IgD-negative memory B cell (primary cell): Measurements from ENCODE around the gene AGTR1. TPM values are rescaled to one million over a fixed set of nuclear protein-coding genes. Genes with fewer than 3 reads are reported as not detected.

ENCODE experiments used
- H3K27ac Mint-ChIP-seq, 3 donors: one replicate each; pipeline ENCODE4 v1.8.0; 2020 to 2022; ENCODE audit warnings: mild to moderate bottlenecking in 3 of 3, mixed read lengths in 3 of 3, moderate library complexity in 1 of 3
- H3K27me3 Mint-ChIP-seq: one replicate; pipeline ENCODE4 v1.8.0; 2021; ENCODE audit warnings: mixed read lengths
- H3K36me3 Mint-ChIP-seq: one replicate; pipeline ENCODE4 v1.8.0; 2020; ENCODE audit warnings: mild to moderate bottlenecking, mixed read lengths
- H3K4me1 Mint-ChIP-seq, 3 donors: one replicate each; pipeline ENCODE4 v1.8.0; 2020 to 2022; ENCODE audit warnings: mixed read lengths in 3 of 3, mild to moderate bottlenecking in 1 of 3
- H3K4me3 Mint-ChIP-seq, 4 donors: one replicate each; pipeline ENCODE4 v1.8.0; 2020 to 2022; ENCODE audit warnings: mild to moderate bottlenecking in 4 of 4, mixed read lengths in 4 of 4, moderate library complexity in 3 of 4
- H3K9me3 Mint-ChIP-seq, 3 donors: one replicate each; pipeline ENCODE4 v1.8.0; 2020 to 2021; ENCODE audit warnings: mixed read lengths in 3 of 3, mild to moderate bottlenecking in 1 of 3
- polyA plus RNA-seq: library from polyadenylated mRNA; unstranded; fragments of 300-500 nt; fragmentation: Illumina TruSeq; gene quantifications from one replicate; pipeline ENCODE4 v1.2.3, GENCODE V29; 2021

AGTR1 gene
- polyA plus RNA-seq, 1 donor from 2014 or later, result not detected

- H3K4me3 Mint-ChIP-seq, result no peak overlapping the region
- no peaks in the 10 kb centered on the region for H3K27me3 Mint-ChIP-seq
- H3K4me1 Mint-ChIP-seq, result no peaks in the 10 kb centered on the region
- no peaks in the 10 kb centered on the region for H3K36me3 Mint-ChIP-seq
- H3K9me3 Mint-ChIP-seq, result peaks cover 0 to 1% (median 0%) of the 10 kb centered on the region in 3 donors
- H3K27ac Mint-ChIP-seq, result no peak overlapping the region
These were observed 12.0 kb downstream of the AGTR1 start for GRCh38 chr3:148709560-148710253.

DNA sequence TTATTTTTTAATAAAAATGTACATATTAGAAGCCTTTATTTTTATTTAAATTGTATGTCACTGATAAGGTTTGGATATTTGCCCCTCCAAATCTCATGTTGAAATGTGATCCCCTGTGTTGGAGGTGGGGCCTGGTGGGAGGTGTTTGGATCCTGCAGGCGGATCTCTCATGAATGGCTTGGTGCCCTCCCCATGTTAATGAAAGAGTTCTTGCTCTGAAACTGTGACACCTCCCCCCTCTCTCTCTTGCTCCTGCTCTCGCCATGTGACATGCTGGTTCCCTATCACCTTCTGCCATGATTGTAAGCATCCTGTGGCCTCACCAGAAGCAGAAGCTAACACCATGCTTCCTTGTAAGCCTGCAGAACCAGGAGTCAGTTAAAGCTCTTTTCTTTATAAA is 13.0 kb downstream of the AGTR1 start:
- H3K27me3 Mint-ChIP-seq, result no peaks in the 10 kb centered on the region
- H3K36me3 Mint-ChIP-seq, result no peaks in the 10 kb centered on the region
- no peaks in the 10 kb centered on the region for H3K4me1 Mint-ChIP-seq
- no peak overlapping the region for H3K27ac Mint-ChIP-seq
- H3K9me3 Mint-ChIP-seq, result peaks cover 0 to 1% (median 0%) of the 10 kb centered on the region in 3 donors
- no peak overlapping the region for H3K4me3 Mint-ChIP-seq

DNA sequence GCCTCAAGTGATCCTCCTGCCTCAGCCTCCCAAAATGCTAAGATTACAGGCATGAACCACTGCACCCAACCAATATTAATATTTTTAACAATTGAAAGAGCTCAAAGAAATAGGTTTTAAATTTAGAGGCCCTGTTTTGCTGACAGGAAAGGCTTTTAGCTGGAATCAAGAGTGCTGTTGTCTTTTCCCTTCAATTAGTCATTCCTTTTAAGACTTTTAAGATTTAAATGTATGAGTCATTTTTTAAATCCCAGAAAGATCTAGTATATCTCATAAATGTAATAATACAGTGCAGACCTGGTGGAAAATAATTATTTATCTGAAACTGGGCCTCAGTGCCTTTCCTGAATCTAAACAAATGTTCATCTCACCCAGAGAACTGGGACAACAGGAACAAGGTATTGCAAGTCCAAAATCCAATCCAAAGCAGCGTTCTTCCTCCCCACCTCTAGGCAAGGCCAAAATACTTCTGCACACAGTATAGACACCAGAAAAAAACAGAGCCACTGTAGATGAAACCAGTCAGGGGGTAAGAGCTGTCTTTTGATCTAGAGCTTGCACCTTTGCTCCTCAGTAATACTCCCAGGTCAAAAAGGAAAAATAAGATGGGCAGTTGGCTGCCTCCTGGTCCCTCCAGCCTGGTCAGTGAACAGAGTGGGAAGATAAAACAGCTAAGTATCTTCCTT is 14.4 kb downstream of the AGTR1 start:
- Mint-ChIP-seq H3K36me3 (no peaks in the 10 kb centered on the region), H3K9me3 (no peaks in the 10 kb centered on the region), H3K4me3 (no peak overlapping the region), H3K27me3 (no peaks in the 10 kb centered on the region), H3K27ac (no peak overlapping the region), H3K4me1 (no peaks in the 10 kb centered on the region)

- Mint-ChIP-seq H3K9me3 (no peaks in the 10 kb centered on the region), H3K4me1 (no peaks in the 10 kb centered on the region), H3K27ac (no peak overlapping the region), H3K4me3 (no peak overlapping the region), H3K27me3 (no peaks in the 10 kb centered on the region), H3K36me3 (no peaks in the 10 kb centered on the region)
These were observed 16.8 kb downstream of the AGTR1 start for GRCh38 chr3:148714521-148714920.

GRCh38 chr3:148716657-148717056 is 19.0 kb downstream of the AGTR1 start:
- Mint-ChIP-seq H3K4me1 (no peaks in the 10 kb centered on the region), H3K4me3 (no peak overlapping the region), H3K27me3 (no peaks in the 10 kb centered on the region), H3K27ac (no peak overlapping the region), H3K36me3 (no peaks in the 10 kb centered on the region), H3K9me3 (no peaks in the 10 kb centered on the region)

- H3K36me3 Mint-ChIP-seq, result no peaks in the 10 kb centered on the region
- no peak overlapping the region for H3K4me3 Mint-ChIP-seq
- no peak overlapping the region for H3K27ac Mint-ChIP-seq
- H3K9me3 Mint-ChIP-seq, result peaks cover 0 to 7% (median 0%) of the 10 kb centered on the region in 3 donors
- H3K4me1 Mint-ChIP-seq, result no peaks in the 10 kb centered on the region
- no peaks in the 10 kb centered on the region for H3K27me3 Mint-ChIP-seq
These were observed 20.3 kb downstream of the AGTR1 start for GRCh38 chr3:148717885-148718561.

DNA sequence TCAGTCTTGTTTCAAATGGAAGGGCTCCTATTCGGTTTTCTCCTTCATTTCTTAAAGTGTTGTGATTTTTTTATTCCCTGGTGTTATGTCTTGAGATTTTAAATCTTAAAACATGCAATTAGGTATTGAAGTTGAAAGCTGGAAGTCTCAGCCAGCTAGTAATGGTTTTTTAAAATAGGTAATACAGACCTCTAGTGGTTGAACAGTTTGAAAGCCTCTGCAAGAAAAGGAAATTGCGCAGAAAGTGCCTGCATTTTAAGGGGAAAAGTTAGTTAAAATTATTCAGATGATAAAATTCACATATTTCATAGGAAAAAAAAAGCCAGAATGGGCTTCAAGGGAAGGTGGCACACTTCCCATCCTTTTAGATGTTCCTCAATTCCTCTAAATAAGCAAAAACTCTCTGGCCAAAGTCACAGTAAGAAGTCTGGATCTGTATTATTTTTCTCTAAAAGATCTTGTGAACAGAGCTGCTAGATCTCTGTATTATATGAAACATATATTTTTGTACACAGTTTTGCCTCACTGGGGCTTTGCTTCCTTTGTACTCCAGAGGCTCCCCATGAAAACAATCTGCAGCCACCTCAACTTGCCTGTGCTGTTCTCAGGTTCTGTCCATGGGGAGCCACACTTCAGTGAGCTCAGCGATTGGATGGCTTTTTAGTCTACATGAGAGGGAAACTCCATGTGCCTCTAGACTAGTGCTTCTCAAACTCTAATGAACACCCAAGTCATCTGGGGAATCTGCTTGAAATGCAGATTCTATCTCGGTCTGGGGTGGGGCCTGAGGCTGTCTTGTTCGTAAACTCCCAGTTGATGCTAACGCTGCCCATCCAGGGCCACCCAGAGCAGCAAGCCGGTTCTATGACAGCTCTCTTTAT is 21.5 kb downstream of the AGTR1 start:
- no peaks in the 10 kb centered on the region for H3K36me3 Mint-ChIP-seq
- no peaks in the 10 kb centered on the region for H3K27me3 Mint-ChIP-seq
- no peaks in the 10 kb centered on the region for H3K4me1 Mint-ChIP-seq
- H3K9me3 Mint-ChIP-seq, result peaks cover 0 to 7% (median 0%) of the 10 kb centered on the region in 3 donors
- no peak overlapping the region for H3K4me3 Mint-ChIP-seq
- H3K27ac Mint-ChIP-seq, result no peak overlapping the region

DNA sequence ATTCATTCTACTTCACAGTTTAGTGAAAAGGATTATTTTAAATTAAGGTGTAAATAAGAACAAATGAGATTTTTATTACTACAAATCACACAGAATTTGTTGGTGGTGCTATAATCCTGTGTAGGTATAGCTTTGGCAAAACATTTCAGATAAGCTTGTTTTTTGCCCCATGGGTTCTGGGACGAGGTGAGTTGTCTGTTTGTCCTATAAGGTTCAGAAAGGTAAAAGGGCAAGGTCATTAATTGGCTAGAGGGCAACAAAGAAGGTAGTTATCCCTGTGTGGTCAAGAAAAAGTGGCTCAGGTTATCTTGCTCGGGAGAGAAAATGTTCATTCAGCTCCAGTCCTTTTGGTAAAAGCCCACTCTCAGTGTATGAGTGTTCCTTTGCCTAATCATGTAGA is 23.2 kb downstream of the AGTR1 start:
- no peak overlapping the region for H3K4me3 Mint-ChIP-seq
- no peaks in the 10 kb centered on the region for H3K4me1 Mint-ChIP-seq
- H3K9me3 Mint-ChIP-seq, result peaks cover 0 to 7% (median 0%) of the 10 kb centered on the region in 3 donors
- H3K27me3 Mint-ChIP-seq, result no peaks in the 10 kb centered on the region
- H3K27ac Mint-ChIP-seq, result no peak overlapping the region
- no peaks in the 10 kb centered on the region for H3K36me3 Mint-ChIP-seq

GRCh38 chr3:148723631-148724030 is 25.9 kb downstream of the AGTR1 start:
- no peak overlapping the region for H3K27ac Mint-ChIP-seq

DNA sequence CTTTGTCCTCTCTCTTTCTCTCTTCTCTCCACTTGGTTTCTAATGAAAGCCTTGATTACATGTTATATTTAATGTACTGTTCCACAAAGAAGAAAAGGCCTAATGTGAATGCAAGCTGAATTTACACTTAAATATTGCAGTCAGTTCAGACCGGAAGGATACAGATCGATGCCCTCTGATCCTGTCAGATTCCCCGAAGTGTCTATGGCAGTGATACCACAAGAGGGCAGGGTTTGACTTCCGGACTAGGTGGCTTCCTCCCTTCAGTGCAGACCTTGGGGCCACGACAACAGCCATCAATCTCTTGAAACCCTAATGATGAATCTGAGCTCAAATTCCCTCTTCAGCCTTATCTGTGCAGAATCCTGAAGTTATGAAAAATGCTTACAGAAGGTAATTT is 29.5 kb downstream of the AGTR1 start:
- no peaks in the 10 kb centered on the region for H3K27me3 Mint-ChIP-seq
- peaks cover 0 to 1% (median 0%) of the 10 kb centered on the region in 3 donors for H3K4me1 Mint-ChIP-seq
- H3K27ac Mint-ChIP-seq, result no peak overlapping the region
- no peak overlapping the region for H3K4me3 Mint-ChIP-seq
- no peaks in the 10 kb centered on the region for H3K36me3 Mint-ChIP-seq
- H3K9me3 Mint-ChIP-seq, result peaks cover 0 to 7% (median 0%) of the 10 kb centered on the region in 3 donors

More at GRCh38 chr3:148723631-148724030, 25.9 kb downstream of the AGTR1 start:
- H3K36me3 Mint-ChIP-seq, result no peaks in the 10 kb centered on the region
- peaks cover 0 to 7% (median 0%) of the 10 kb centered on the region in 3 donors for H3K9me3 Mint-ChIP-seq
- no peak overlapping the region for H3K4me3 Mint-ChIP-seq
- no peaks in the 10 kb centered on the region for H3K27me3 Mint-ChIP-seq
- H3K4me1 Mint-ChIP-seq, result peaks cover 0 to 1% (median 0%) of the 10 kb centered on the region in 3 donors

- no peak overlapping the region for H3K4me3 Mint-ChIP-seq
- no peaks in the 10 kb centered on the region for H3K36me3 Mint-ChIP-seq
- H3K4me1 Mint-ChIP-seq, result peaks cover 0 to 1% (median 0%) of the 10 kb centered on the region in 3 donors
- H3K27ac Mint-ChIP-seq, result no peak overlapping the region
- H3K9me3 Mint-ChIP-seq, result no peaks in the 10 kb centered on the region
- H3K27me3 Mint-ChIP-seq, result no peaks in the 10 kb centered on the region
These were observed 31.1 kb downstream of the AGTR1 start for GRCh38 chr3:148728753-148729152.

- peaks cover 0 to 1% (median 0%) of the 10 kb centered on the region in 3 donors for H3K4me1 Mint-ChIP-seq
- no peaks in the 10 kb centered on the region for H3K36me3 Mint-ChIP-seq
- H3K27ac Mint-ChIP-seq, result no peak overlapping the region
- H3K27me3 Mint-ChIP-seq, result no peaks in the 10 kb centered on the region
- H3K4me3 Mint-ChIP-seq, result no peak overlapping the region
- no peaks in the 10 kb centered on the region for H3K9me3 Mint-ChIP-seq
These were observed 31.9 kb downstream of the AGTR1 start for GRCh38 chr3:148729476-148730055.

DNA sequence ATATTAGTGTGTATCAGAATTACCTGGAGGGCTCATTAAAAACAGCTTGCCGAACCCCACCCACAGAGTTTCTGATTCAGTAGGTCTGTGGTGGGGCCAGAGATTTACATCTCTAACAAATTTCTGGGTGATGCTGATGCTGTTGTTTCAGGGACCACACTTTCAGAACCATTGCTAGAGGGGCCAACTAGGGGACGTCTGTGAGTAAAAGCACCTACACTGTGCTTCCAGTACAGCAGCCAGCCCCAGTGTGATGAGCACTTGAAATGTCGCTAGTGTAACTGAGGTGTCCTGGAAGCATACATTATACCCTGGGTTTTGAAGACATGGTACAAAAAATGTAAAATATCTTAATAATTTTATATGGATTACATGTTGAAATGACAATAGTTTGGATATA is 33.0 kb downstream of the AGTR1 start:
- H3K27me3 Mint-ChIP-seq, result no peaks in the 10 kb centered on the region
- no peaks in the 10 kb centered on the region for H3K9me3 Mint-ChIP-seq
- H3K27ac Mint-ChIP-seq, result no peak overlapping the region
- H3K36me3 Mint-ChIP-seq, result no peaks in the 10 kb centered on the region
- peaks cover 0 to 1% (median 0%) of the 10 kb centered on the region in 3 donors for H3K4me1 Mint-ChIP-seq
- H3K4me3 Mint-ChIP-seq, result no peak overlapping the region

DNA sequence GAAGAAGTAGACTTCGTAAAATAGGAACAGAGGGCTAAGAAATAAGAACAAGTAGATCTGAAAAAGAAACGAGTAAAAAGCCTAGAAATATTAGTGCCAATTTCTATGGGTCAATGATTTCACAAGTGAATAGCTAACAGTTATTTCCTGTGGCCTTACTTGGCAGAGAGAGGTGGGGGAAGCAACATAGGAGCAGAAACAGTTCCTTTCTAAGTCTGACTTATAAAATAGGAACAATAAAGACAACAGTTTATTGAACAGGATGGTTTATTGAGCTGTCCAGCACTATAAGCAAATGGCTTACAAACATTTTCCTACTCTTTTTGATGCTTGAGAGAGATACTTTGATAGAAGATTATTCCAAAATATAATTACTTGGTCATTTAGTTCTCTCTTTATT is 37.9 kb downstream of the AGTR1 start:
- H3K9me3 Mint-ChIP-seq, result peaks cover 0 to 3% (median 0%) of the 10 kb centered on the region in 3 donors
- no peaks in the 10 kb centered on the region for H3K4me1 Mint-ChIP-seq
- no peak overlapping the region for H3K4me3 Mint-ChIP-seq
- H3K27me3 Mint-ChIP-seq, result no peaks in the 10 kb centered on the region
- no peak overlapping the region for H3K27ac Mint-ChIP-seq
- H3K36me3 Mint-ChIP-seq, result no peaks in the 10 kb centered on the region
